HEK293 (cell line): ENCODE measurements around the gene PRR5.

Experiments
- CTCF ChIA-PET: fragments of 350-600 bp; formaldehyde crosslinking; extraction: SDS; loops from one replicate; lab custom pipeline; 2021; ENCODE audit warnings: antibody characterized with exemption; lab: Yijun Ruan, JAX
- POLR2A ChIA-PET: fragments of 300-600 bp; formaldehyde crosslinking; extraction: SDS; loops from one replicate; lab custom pipeline; 2020; ENCODE audit warnings: antibody characterized with exemption, inconsistent platforms; lab: Yijun Ruan, JAX
- H3K27ac ChIP-seq: fragments of 200-500 bp; sonication (Bioruptor generic); 2 replicates; pipeline ENCODE4 v1.5.1; 2014; ENCODE audit warnings: low read depth, low read length, control low read depth, inconsistent platforms; ENCODE audit errors: extremely low read depth
- H3K36me3 ChIP-seq, 2 experiments: fragments of 200-500 bp in 1 of 2; sonication (Bioruptor generic) in 1 of 2; 1 replicate in 1 of 2; 2 replicates in 1 of 2; pipeline ENCODE4 v1.5.1; 2014 to 2017; ENCODE audit warnings: inconsistent platforms in 2 of 2, low read length in 2 of 2; ENCODE audit not compliant: control insufficient read depth in 2 of 2, insufficient read depth in 1 of 2
- H3K4me1 ChIP-seq: fragments of 200-500 bp; sonication (Bioruptor generic); 2 replicates; pipeline ENCODE4 v1.5.1; 2014; ENCODE audit warnings: mild to moderate bottlenecking, low read length, inconsistent platforms; ENCODE audit not compliant: control insufficient read depth, insufficient read depth
- H3K4me3 ChIP-seq: 2 replicates; pipeline ENCODE4 v1.5.1; 2011; ENCODE audit warnings: low read depth, mild to moderate bottlenecking, control low read depth, low read length, moderate library complexity
- H3K9me3 ChIP-seq: fragments of 200-500 bp; sonication (Bioruptor generic); 2 replicates; pipeline ENCODE4 v1.5.1; 2014; ENCODE audit warnings: low read depth, low read length, inconsistent platforms; ENCODE audit not compliant: control insufficient read depth, insufficient read depth
- GLIS1 ChIP-seq: fragments of 450-650 bp; formaldehyde crosslinking; IDR thresholded peaks from 2 replicates; pipeline ENCODE4 v1.5.1; 2016; ENCODE audit warnings: missing biosample characterization, missing genetic modification characterization
- PRDM1 ChIP-seq: fragments of 450-650 bp; formaldehyde crosslinking; IDR thresholded peaks from 2 replicates; pipeline ENCODE4; 2016; ENCODE audit warnings: missing biosample characterization, missing genetic modification characterization
- PRDM10 ChIP-seq: fragments of 450-650 bp; formaldehyde crosslinking; IDR thresholded peaks from 2 replicates; pipeline ENCODE4 v1.5.1; 2016; ENCODE audit warnings: missing biosample characterization, missing genetic modification characterization
- SCRT2 ChIP-seq: fragments of 450-650 bp; formaldehyde crosslinking; IDR thresholded peaks from 2 replicates; pipeline ENCODE4 v1.5.1; 2016; ENCODE audit warnings: missing biosample characterization, missing genetic modification characterization
- WT1 ChIP-seq: fragments of 450-650 bp; formaldehyde crosslinking; IDR thresholded peaks from 2 replicates; pipeline ENCODE4 v1.5.1; 2016; ENCODE audit warnings: missing biosample characterization, missing genetic modification characterization
- YY2 ChIP-seq: fragments of 450-650 bp; formaldehyde crosslinking; IDR thresholded peaks from 2 replicates; pipeline ENCODE4 v1.5.1; 2016; ENCODE audit warnings: missing biosample characterization, missing genetic modification characterization
- ZNF184 ChIP-seq: fragments of 450-650 bp; IDR thresholded peaks from 2 replicates; pipeline ENCODE4 v1.5.1; 2018; ENCODE audit warnings: missing biosample characterization, mild to moderate bottlenecking, missing genetic modification characterization
- ZNF24 ChIP-seq: fragments of 450-650 bp; formaldehyde crosslinking; IDR thresholded peaks from 2 replicates; pipeline ENCODE4 v1.5.1; 2016; ENCODE audit warnings: missing biosample characterization, missing genetic modification characterization
- ZNF274 ChIP-seq, 2 experiments: fragments of 200-500 bp in 1 of 2; fragments of 450-650 bp in 1 of 2; sonication (Bioruptor generic) in 1 of 2; formaldehyde crosslinking in 1 of 2; IDR thresholded peaks; 2 replicates each; pipeline versions ENCODE4 v1.5.1 to v1.6.1; 2014 to 2016; ENCODE audit warnings: borderline replicate concordance in 1 of 2, inconsistent platforms in 1 of 2, low read length in 1 of 2, missing biosample characterization in 1 of 2, missing genetic modification characterization in 1 of 2
- ZNF292 ChIP-seq: fragments of 450-650 bp; formaldehyde crosslinking; IDR thresholded peaks from 2 replicates; pipeline ENCODE4 v1.5.1; 2016; ENCODE audit warnings: low read depth, missing biosample characterization, missing genetic modification characterization, borderline replicate concordance
- ZNF341 ChIP-seq: fragments of 450-650 bp; formaldehyde crosslinking; IDR thresholded peaks from 2 replicates; pipeline ENCODE4; 2016; ENCODE audit warnings: low read depth, missing biosample characterization, missing genetic modification characterization
- ZNF37A ChIP-seq: fragments of 450-650 bp; IDR thresholded peaks from 2 replicates; pipeline ENCODE4 v1.5.1; 2018; ENCODE audit warnings: missing biosample characterization, missing genetic modification characterization
- ZNF404 ChIP-seq: fragments of 450-650 bp; formaldehyde crosslinking; IDR thresholded peaks from 2 replicates; pipeline ENCODE4 v1.5.1; 2017; ENCODE audit warnings: missing biosample characterization, missing genetic modification characterization
- ZNF423 ChIP-seq: fragments of 450-650 bp; formaldehyde crosslinking; IDR thresholded peaks from 2 replicates; pipeline ENCODE4 v1.5.1; 2016; ENCODE audit warnings: missing biosample characterization, missing genetic modification characterization
- ZNF510 ChIP-seq: fragments of 450-650 bp; formaldehyde crosslinking; IDR thresholded peaks from 2 replicates; pipeline ENCODE4 v1.5.1; 2018; ENCODE audit warnings: mild to moderate bottlenecking, missing genetic modification characterization, missing biosample characterization; ENCODE audit not compliant: insufficient replicate concordance
- ZNF549 ChIP-seq: fragments of 450-650 bp; IDR thresholded peaks from 2 replicates; pipeline ENCODE4 v1.5.1; 2018; ENCODE audit warnings: missing biosample characterization, missing genetic modification characterization, mild to moderate bottlenecking, inconsistent platforms, moderate library complexity
- ZNF555 ChIP-seq: fragments of 450-650 bp; formaldehyde crosslinking; conservative IDR thresholded peaks from 2 replicates; pipeline ENCODE4 v1.5.1; 2017; ENCODE audit warnings: missing biosample characterization, mild to moderate bottlenecking, missing genetic modification characterization, inconsistent platforms
- ZNF629 ChIP-seq: fragments of 450-650 bp; formaldehyde crosslinking; IDR thresholded peaks from 2 replicates; pipeline ENCODE4 v1.5.1; 2017; ENCODE audit warnings: missing biosample characterization, missing genetic modification characterization
- ZNF658 ChIP-seq: fragments of 450-650 bp; formaldehyde crosslinking; IDR thresholded peaks from 2 replicates; pipeline ENCODE4; 2016; ENCODE audit warnings: missing biosample characterization, missing genetic modification characterization
- ZNF701 ChIP-seq: fragments of 450-650 bp; formaldehyde crosslinking; IDR thresholded peaks from 2 replicates; pipeline ENCODE4 v1.5.1; 2016; ENCODE audit warnings: missing biosample characterization, missing genetic modification characterization
- ZNF776 ChIP-seq: fragments of 450-650 bp; formaldehyde crosslinking; IDR thresholded peaks from 2 replicates; pipeline ENCODE4 v1.5.0; 2017; ENCODE audit warnings: missing biosample characterization, missing genetic modification characterization, borderline replicate concordance
- TF ChIP-seq, protein P1 (sequence below): fragments of 450-650 bp; IDR thresholded peaks from 2 replicates; pipeline ENCODE4 v1.5.1; 2018; ENCODE audit warnings: missing biosample characterization, mild to moderate bottlenecking, missing genetic modification characterization
- TF ChIP-seq, protein P2 (sequence below): fragments of 450-650 bp; formaldehyde crosslinking; optimal IDR thresholded peaks from 2 replicates; pipeline ENCODE3; 2016; ENCODE audit warnings: missing biosample characterization, mild to moderate bottlenecking, missing genetic modification characterization
- TF ChIP-seq, protein P3 (sequence below): fragments of 450-650 bp; formaldehyde crosslinking; IDR thresholded peaks from 2 replicates; pipeline ENCODE4 v1.5.1; 2016; ENCODE audit warnings: missing biosample characterization, missing genetic modification characterization

The PRR5 gene

DNA sequence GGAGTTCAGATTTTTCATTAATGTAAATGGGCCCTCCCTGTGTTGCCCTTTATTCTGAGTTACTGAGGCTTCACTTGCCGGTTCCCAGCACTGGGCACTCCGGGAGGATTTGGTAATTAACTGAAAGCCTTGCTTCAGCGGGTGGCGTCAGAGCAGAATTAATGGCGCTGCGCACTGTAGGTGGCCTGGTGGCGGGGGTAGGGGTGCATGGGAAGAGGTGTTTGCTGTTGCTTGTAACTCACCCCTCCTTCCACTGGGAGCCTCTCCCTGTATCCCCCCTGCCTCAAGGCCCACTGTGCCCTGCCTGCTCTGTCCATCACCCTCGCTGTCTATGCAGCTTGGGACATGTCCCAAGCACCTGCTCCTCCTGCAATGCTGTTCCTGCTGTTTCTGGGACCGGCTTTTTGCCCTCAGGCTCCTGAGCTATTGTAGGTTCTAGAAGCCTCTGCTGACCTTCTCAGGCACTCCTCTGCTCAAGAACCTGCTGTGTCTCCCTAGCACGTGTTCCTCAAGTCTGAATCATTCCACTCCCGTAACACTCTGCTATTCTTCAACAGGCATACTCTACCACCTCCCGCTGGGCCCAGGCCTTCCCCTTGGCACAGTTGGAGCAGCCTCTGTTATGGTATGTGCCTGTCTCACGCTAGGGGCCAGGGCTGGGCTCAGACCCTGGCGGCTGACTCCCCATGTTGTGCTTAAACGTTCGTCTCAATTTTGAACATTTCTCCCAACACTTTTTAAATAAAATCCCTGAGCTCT, 74.8 kb downstream of the PRR5 start (continued):
- no peak for TF ChIP-seq ZNF776 (tag by site-specific recombination)
- TF ChIP-seq, protein P1, sequence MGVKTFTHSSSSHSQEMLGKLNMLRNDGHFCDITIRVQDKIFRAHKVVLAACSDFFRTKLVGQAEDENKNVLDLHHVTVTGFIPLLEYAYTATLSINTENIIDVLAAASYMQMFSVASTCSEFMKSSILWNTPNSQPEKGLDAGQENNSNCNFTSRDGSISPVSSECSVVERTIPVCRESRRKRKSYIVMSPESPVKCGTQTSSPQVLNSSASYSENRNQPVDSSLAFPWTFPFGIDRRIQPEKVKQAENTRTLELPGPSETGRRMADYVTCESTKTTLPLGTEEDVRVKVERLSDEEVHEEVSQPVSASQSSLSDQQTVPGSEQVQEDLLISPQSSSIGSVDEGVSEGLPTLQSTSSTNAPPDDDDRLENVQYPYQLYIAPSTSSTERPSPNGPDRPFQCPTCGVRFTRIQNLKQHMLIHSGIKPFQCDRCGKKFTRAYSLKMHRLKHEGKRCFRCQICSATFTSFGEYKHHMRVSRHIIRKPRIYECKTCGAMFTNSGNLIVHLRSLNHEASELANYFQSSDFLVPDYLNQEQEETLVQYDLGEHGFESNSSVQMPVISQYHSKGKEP, result no peak
- TF ChIP-seq ZNF549 (tag by site-specific recombination), result no peak
- no peak for TF ChIP-seq ZNF555
- TF ChIP-seq ZNF184, result no peak
- no peak for TF ChIP-seq ZNF274 (IDR thresholded peaks at IDR 0.05; ENCODE audit: low read length)
- TF ChIP-seq ZNF274 (tag by site-specific recombination; IDR thresholded peaks at IDR 0.05; ENCODE audit: borderline replicate concordance), result no peak
- TF ChIP-seq WT1 (tag by site-specific recombination), result peak; percentile 21; the same call in 1 of the 2 replicates
- peak; percentile 15; the same call in 1 of the 2 replicates for TF ChIP-seq ZNF423 (tag by site-specific recombination)
- no peak for TF ChIP-seq ZNF24 (tag by site-specific recombination)
- TF ChIP-seq GLIS1 (tag by site-specific recombination), result peak; percentile 38
- TF ChIP-seq YY2 (tag by site-specific recombination), result no peak
- TF ChIP-seq ZNF701 (tag by site-specific recombination), result no peak
- TF ChIP-seq SCRT2 (tag by site-specific recombination), result peak; percentile 40; the same call in 1 of the 2 replicates
- 0 out of 2 replicates have a peak, but pooled peaks have one; percentile 21 for TF ChIP-seq ZNF341
- TF ChIP-seq, all 188 proteins: peak for 10

DNA sequence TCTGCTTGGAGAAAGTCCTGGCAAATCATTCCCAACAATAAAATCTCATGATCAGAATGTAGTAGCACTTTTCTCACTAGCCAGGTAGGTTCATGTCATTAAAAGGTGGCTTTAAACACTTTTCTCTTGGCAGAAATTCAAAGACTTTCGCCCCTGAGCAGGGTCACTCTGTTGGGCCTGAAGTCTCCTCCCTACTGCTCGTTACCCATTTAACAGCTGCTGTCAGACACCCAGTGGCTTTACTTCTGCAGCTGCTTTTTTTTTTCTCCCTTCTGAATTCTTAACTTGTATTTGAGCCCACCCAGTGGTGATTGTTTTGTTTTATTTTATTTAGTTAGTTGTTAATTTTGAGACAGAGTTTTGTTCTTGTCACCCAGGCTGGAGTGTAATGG, 75.4 kb downstream of the PRR5 start:
- Histone ChIP-seq H3K36me3 (no peaks in the 10 kb centered on the region; a peak in 1 of 3 replicates), H3K4me3 (no peak overlapping the region), H3K4me1 (peaks cover 5% of the 10 kb centered on the region; the same call in 1 of the 2 replicates), H3K27ac (no peak overlapping the region), H3K9me3 (peaks cover 3% of the 10 kb centered on the region)
- ChIA-PET POLR2A (no interaction called here), CTCF (interaction anchor here (0.6 to 1.5 kb wide), 2 partner anchors 15 to 55 kb away, joined by 3 read pairs; no protein-coding TSS in a partner anchor)
- TF ChIP-seq, protein P2, sequence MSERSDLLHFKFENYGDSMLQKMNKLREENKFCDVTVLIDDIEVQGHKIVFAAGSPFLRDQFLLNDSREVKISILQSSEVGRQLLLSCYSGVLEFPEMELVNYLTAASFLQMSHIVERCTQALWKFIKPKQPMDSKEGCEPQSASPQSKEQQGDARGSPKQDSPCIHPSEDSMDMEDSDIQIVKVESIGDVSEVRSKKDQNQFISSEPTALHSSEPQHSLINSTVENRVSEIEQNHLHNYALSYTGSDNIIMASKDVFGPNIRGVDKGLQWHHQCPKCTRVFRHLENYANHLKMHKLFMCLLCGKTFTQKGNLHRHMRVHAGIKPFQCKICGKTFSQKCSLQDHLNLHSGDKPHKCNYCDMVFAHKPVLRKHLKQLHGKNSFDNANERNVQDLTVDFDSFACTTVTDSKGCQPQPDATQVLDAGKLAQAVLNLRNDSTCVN (tag by site-specific recombination), result no peak
- no peak for TF ChIP-seq ZNF292
- TF ChIP-seq ZNF658 (tag by site-specific recombination), result no peak
- no peak for TF ChIP-seq ZNF776 (tag by site-specific recombination)
- TF ChIP-seq ZNF629, result no peak
- TF ChIP-seq PRDM10 (tag by site-specific recombination), result no peak
- TF ChIP-seq PRDM1 (tag by site-specific recombination), result no peak
- no peak for TF ChIP-seq ZNF510 (tag by site-specific recombination)
- TF ChIP-seq, protein P3, sequence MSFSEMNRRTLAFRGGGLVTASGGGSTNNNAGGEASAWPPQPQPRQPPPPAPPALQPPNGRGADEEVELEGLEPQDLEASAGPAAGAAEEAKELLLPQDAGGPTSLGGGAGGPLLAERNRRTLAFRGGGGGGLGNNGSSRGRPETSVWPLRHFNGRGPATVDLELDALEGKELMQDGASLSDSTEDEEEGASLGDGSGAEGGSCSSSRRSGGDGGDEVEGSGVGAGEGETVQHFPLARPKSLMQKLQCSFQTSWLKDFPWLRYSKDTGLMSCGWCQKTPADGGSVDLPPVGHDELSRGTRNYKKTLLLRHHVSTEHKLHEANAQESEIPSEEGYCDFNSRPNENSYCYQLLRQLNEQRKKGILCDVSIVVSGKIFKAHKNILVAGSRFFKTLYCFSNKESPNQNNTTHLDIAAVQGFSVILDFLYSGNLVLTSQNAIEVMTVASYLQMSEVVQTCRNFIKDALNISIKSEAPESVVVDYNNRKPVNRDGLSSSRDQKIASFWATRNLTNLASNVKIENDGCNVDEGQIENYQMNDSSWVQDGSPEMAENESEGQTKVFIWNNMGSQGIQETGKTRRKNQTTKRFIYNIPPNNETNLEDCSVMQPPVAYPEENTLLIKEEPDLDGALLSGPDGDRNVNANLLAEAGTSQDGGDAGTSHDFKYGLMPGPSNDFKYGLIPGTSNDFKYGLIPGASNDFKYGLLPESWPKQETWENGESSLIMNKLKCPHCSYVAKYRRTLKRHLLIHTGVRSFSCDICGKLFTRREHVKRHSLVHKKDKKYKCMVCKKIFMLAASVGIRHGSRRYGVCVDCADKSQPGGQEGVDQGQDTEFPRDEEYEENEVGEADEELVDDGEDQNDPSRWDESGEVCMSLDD (tag by site-specific recombination), result no peak
- TF ChIP-seq ZNF37A (tag by site-specific recombination), result no peak
- no peak for TF ChIP-seq ZNF404
